ENCODE results near the gene TBC1D16.

The TBC1D16 gene

GRCh38 chr17:79931817-79932309 is 103.8 kb downstream of the TBC1D16 start:
- H3F3A ChIP-seq (ENCODE audit: low read depth), result no peaks in the 10 kb centered on the region
- no peak overlapping the region for H3K4me2 ChIP-seq (ENCODE audit: low read depth, low read length, poor library complexity, severe bottlenecking)

GRCh38 chr17:79930877-79931816 is 104.5 kb downstream of the TBC1D16 start:
- no peak overlapping the region for H2AFZ ChIP-seq (ENCODE audit: low read length)
- H3K9me3 ChIP-seq (ENCODE audit: insufficient read depth, low read depth, low read length), result no peaks in the 10 kb centered on the region
- no peaks in the 10 kb centered on the region for H3K79me2 ChIP-seq (ENCODE audit: insufficient read depth, low read length)
- no peak for TF ChIP-seq CTCF (conservative IDR thresholded peaks at IDR 0.05; ENCODE audit: low read length)
- no peak for TF ChIP-seq EZH2phosphoT487 (IDR thresholded peaks at IDR 0.05; ENCODE audit: borderline replicate concordance)
- H4K20me1 ChIP-seq (ENCODE audit: insufficient read depth, low read length, poor library complexity, severe bottlenecking), result no peaks in the 10 kb centered on the region
- H3K4me3 ChIP-seq (ENCODE audit: low read length, poor library complexity, severe bottlenecking), result no peak overlapping the region
- peaks cover 19% of the 10 kb centered on the region for H3K4me1 ChIP-seq (ENCODE audit: insufficient read depth, low read length, poor library complexity, severe bottlenecking)
- H3F3A ChIP-seq (ENCODE audit: low read depth), result no peaks in the 10 kb centered on the region
- no peaks in the 10 kb centered on the region for H3K27me3 ChIP-seq (ENCODE audit: insufficient read depth, low read length, poor library complexity, severe bottlenecking)
- no peak overlapping the region for H3K4me2 ChIP-seq (ENCODE audit: low read depth, low read length, poor library complexity, severe bottlenecking)
- no peaks in the 10 kb centered on the region for H3K9me2 ChIP-seq (replicated peaks; ENCODE audit: low read depth, low read length)
- no peak overlapping the region for H3K9ac ChIP-seq (ENCODE audit: low read depth, low read length, poor library complexity, severe bottlenecking)
- no peaks in the 10 kb centered on the region for H3K36me3 ChIP-seq (ENCODE audit: insufficient read depth, low read length)

More at GRCh38 chr17:79931817-79932309, 103.8 kb downstream of the TBC1D16 start:
- Histone ChIP-seq H3K9me2 (replicated peaks; ENCODE audit: low read depth, low read length) (no peaks in the 10 kb centered on the region), H3K79me2 (ENCODE audit: insufficient read depth, low read length) (no peaks in the 10 kb centered on the region), H3K27me3 (ENCODE audit: insufficient read depth, low read length, poor library complexity, severe bottlenecking) (no peaks in the 10 kb centered on the region), H3K9me3 (ENCODE audit: insufficient read depth, low read depth, low read length) (no peaks in the 10 kb centered on the region), H2AFZ (ENCODE audit: low read length) (no peak overlapping the region), H3K36me3 (ENCODE audit: insufficient read depth, low read length) (no peaks in the 10 kb centered on the region), H3K9ac (ENCODE audit: low read depth, low read length, poor library complexity, severe bottlenecking) (no peak overlapping the region), H3K4me3 (ENCODE audit: low read length, poor library complexity, severe bottlenecking) (no peak overlapping the region), H4K20me1 (ENCODE audit: insufficient read depth, low read length, poor library complexity, severe bottlenecking) (no peaks in the 10 kb centered on the region), H3K4me1 (ENCODE audit: insufficient read depth, low read length, poor library complexity, severe bottlenecking) (peaks cover 25% of the 10 kb centered on the region)
- TF ChIP-seq EZH2phosphoT487 (IDR thresholded peaks at IDR 0.05; ENCODE audit: borderline replicate concordance) (no peak), CTCF (conservative IDR thresholded peaks at IDR 0.05; ENCODE audit: low read length) (no peak)

- Histone ChIP-seq H3K4me3 (ENCODE audit: low read length, poor library complexity, severe bottlenecking) (no peak overlapping the region), H3K9ac (ENCODE audit: low read depth, low read length, poor library complexity, severe bottlenecking) (no peak overlapping the region)
Measured at GRCh38 chr17:79930062-79930876, 105.4 kb downstream of the TBC1D16 start.

More at GRCh38 chr17:79930062-79930876, 105.4 kb downstream of the TBC1D16 start:
- no peaks in the 10 kb centered on the region for H3K9me3 ChIP-seq (ENCODE audit: insufficient read depth, low read depth, low read length)
- H2AFZ ChIP-seq (ENCODE audit: low read length), result no peak overlapping the region
- no peaks in the 10 kb centered on the region for H3K9me2 ChIP-seq (replicated peaks; ENCODE audit: low read depth, low read length)
- no peaks in the 10 kb centered on the region for H3K79me2 ChIP-seq (ENCODE audit: insufficient read depth, low read length)
- no peak overlapping the region for H3K4me2 ChIP-seq (ENCODE audit: low read depth, low read length, poor library complexity, severe bottlenecking)
- H4K20me1 ChIP-seq (ENCODE audit: insufficient read depth, low read length, poor library complexity, severe bottlenecking), result no peaks in the 10 kb centered on the region
- no peaks in the 10 kb centered on the region for H3K36me3 ChIP-seq (ENCODE audit: insufficient read depth, low read length)
- no peaks in the 10 kb centered on the region for H3K27me3 ChIP-seq (ENCODE audit: insufficient read depth, low read length, poor library complexity, severe bottlenecking)
- no peaks in the 10 kb centered on the region for H3F3A ChIP-seq (ENCODE audit: low read depth)
- H3K4me1 ChIP-seq (ENCODE audit: insufficient read depth, low read length, poor library complexity, severe bottlenecking), result peaks cover 15% of the 10 kb centered on the region
- TF ChIP-seq CTCF (conservative IDR thresholded peaks at IDR 0.05; ENCODE audit: low read length) (no peak), EZH2phosphoT487 (IDR thresholded peaks at IDR 0.05; ENCODE audit: borderline replicate concordance) (no peak)

All from Loucy (cell line).